Skeletal muscle tissue (tissue), 4 donors: ENCODE results near the gene AKR1C1. TPM values are rescaled to one million over a fixed set of nuclear protein-coding genes. Genes with fewer than 3 reads are reported as not detected.
"Not testable (repeated sequence)": the region's sequence is repeated elsewhere in the genome, so short reads cannot be mapped to it uniquely, and the experiment has no call there.

Source experiments
- H3K27ac ChIP-seq: one replicate; pipeline ENCODE4 v1.7.0; 2013; ENCODE audit warnings: mild to moderate bottlenecking, low read depth, low read length, inconsistent platforms
- H3K27me3 ChIP-seq, 3 donors: one replicate each; pipeline ENCODE4 v1.7.0; 2013; ENCODE audit warnings: low read length in 3 of 3; ENCODE audit not compliant: control insufficient read depth in 3 of 3, insufficient read depth in 3 of 3
- H3K36me3 ChIP-seq, 3 donors: one replicate each; pipeline ENCODE4 v1.7.0; 2013; ENCODE audit warnings: low read length in 3 of 3; ENCODE audit not compliant: control insufficient read depth in 3 of 3, insufficient read depth in 3 of 3
- H3K4me1 ChIP-seq, 3 donors: one replicate each; pipeline ENCODE4 v1.7.0; 2013; ENCODE audit warnings: low read length in 3 of 3, mild to moderate bottlenecking in 3 of 3; ENCODE audit not compliant: control insufficient read depth in 3 of 3, insufficient read depth in 3 of 3
- H3K4me3 ChIP-seq, 3 donors: one replicate each; pipeline ENCODE4 v1.7.0; 2013; ENCODE audit warnings: low read length in 3 of 3
- H3K9ac ChIP-seq, 3 donors: one replicate each; pipeline ENCODE4 v1.7.0; 2013; ENCODE audit warnings: low read length in 3 of 3, mild to moderate bottlenecking in 3 of 3, moderate library complexity in 2 of 3, low read depth in 1 of 3
- H3K9me3 ChIP-seq, 3 donors: one replicate each; pipeline ENCODE4 v1.7.0; 2013; ENCODE audit warnings: low read length in 3 of 3; ENCODE audit not compliant: control insufficient read depth in 3 of 3
- total RNA-seq: library from RNA; depleted of rRNA; stranded (reverse); fragments of >200 nt; gene quantifications from one replicate; pipeline ENCODE4 v1.2.3, GENCODE V29; 2014
- donor health status: Osteomylitis.

The AKR1C1 gene
- total RNA-seq, 1 donor from 2014 or later: 9.9 TPM

DNA sequence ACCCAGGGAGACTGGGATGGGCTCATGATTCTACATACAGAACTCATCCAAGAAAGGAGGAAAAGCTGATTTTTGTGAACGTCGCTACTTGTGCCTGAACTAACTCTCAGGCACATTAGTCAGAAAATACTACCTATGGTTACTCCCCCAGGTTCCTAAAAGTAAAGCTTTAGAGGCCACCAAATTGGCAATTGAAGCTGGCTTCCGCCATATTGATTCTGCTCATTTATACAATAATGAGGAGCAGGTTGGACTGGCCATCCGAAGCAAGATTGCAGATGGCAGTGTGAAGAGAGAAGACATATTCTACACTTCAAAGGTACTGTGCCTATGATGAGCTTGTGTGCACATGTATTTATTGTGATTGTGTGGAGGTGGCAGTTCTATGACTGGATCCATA, 2.5 kb downstream of the AKR1C1 start:
- H3K27me3 ChIP-seq, H3K9ac ChIP-seq, H3K4me3 ChIP-seq, H3K4me1 ChIP-seq, H3K27ac ChIP-seq, H3K9me3 ChIP-seq: not testable (repeated sequence)
- peaks cover 3 to 16% (median 8%) of the 10 kb centered on the region in 3 donors for H3K36me3 ChIP-seq

DNA sequence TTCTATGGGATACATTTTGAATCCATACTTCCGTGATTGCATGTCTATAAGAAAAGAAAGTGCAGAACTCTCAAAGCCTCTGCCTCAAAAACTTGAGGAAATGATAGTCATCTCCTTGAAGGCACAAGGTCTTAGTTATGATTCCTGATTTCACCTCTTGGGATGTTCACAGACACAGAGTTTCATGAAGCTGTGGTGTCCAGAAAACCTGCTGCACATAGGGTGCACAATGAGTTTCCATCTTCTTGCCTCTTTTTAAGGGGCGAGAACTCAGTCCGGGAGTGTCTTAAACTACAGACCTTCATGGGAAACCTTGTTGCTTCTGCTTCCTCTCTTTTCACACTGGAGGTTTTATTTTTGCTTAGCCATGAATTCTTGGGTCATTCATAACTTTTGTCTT, 4.0 kb downstream of the AKR1C1 start:
- not testable (repeated sequence) for H3K27me3 ChIP-seq, H3K27ac ChIP-seq, H3K4me1 ChIP-seq, H3K9ac ChIP-seq, H3K4me3 ChIP-seq, H3K9me3 ChIP-seq
- H3K36me3 ChIP-seq: peaks cover 3 to 16% (median 8%) of the 10 kb centered on the region in 3 donors

- H3K4me3 ChIP-seq, H3K9ac ChIP-seq, H3K9me3 ChIP-seq, H3K27ac ChIP-seq, H3K27me3 ChIP-seq, H3K4me1 ChIP-seq: not testable (repeated sequence)
- peaks cover 3 to 20% (median 11%) of the 10 kb centered on the region in 3 donors for H3K36me3 ChIP-seq
These were observed 6.1 kb downstream of the AKR1C1 start for GRCh38 chr10:4969289-4969688.

DNA sequence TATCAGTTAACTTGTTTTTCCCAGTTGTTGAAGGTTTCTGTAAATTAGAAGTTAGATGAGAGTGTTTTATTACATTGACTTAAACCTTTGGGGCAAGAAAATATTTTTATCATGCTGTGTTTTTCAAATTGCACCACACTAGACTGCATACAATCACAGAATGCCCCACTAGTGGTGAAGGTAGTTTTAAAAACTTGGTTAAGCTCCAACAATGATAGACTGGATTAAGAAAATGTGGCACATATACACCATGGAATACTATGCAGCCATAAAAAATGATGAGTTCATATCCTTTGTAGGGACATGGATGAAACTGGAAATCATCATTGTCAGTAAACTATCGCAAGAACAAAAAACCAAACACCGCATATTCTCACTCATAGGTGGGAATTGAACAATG, 7.1 kb downstream of the AKR1C1 start:
- not testable (repeated sequence) for H3K27me3 ChIP-seq, H3K4me1 ChIP-seq
- peaks cover 3 to 20% (median 11%) of the 10 kb centered on the region in 3 donors for H3K36me3 ChIP-seq

GRCh38 chr10:4972369-4973142, 9.3 kb downstream of the AKR1C1 start:
- H3K4me3 ChIP-seq, H3K9ac ChIP-seq, H3K27me3 ChIP-seq, H3K27ac ChIP-seq, H3K4me1 ChIP-seq, H3K9me3 ChIP-seq: not testable (repeated sequence)
- H3K36me3 ChIP-seq: peaks cover 3 to 20% (median 11%) of the 10 kb centered on the region in 3 donors

More for the DNA sequence above, 7.1 kb downstream of the AKR1C1 start:
- H3K27ac ChIP-seq, H3K9ac ChIP-seq, H3K4me3 ChIP-seq, H3K9me3 ChIP-seq: not testable (repeated sequence)

GRCh38 chr10:4973294-4973693, 10.1 kb downstream of the AKR1C1 start:
- not testable (repeated sequence) for H3K4me1 ChIP-seq, H3K9ac ChIP-seq, H3K27ac ChIP-seq, H3K9me3 ChIP-seq, H3K4me3 ChIP-seq, H3K27me3 ChIP-seq
- H3K36me3 ChIP-seq: peaks cover 3 to 20% (median 11%) of the 10 kb centered on the region in 3 donors

- H3K4me1 ChIP-seq, H3K27ac ChIP-seq, H3K4me3 ChIP-seq, H3K27me3 ChIP-seq, H3K9me3 ChIP-seq, H3K9ac ChIP-seq: not testable (repeated sequence)
- H3K36me3 ChIP-seq: peaks cover 0 to 10% (median 7%) of the 10 kb centered on the region in 3 donors
These were observed 11.2 kb downstream of the AKR1C1 start for GRCh38 chr10:4974400-4974799.

GRCh38 chr10:4977025-4977424, 13.8 kb downstream of the AKR1C1 start:
- Histone ChIP-seq H3K27me3 (no peaks in the 10 kb centered on the region), H3K9ac (no peak overlapping the region), H3K4me3 (no peak overlapping the region), H3K9me3 (no peaks in the 10 kb centered on the region), H3K4me1 (peaks cover 4 to 6% (median 5%) of the 10 kb centered on the region in 3 donors), H3K36me3 (peaks cover 0 to 4% (median 3%) of the 10 kb centered on the region in 3 donors), H3K27ac (no peak overlapping the region)

GRCh38 chr10:4978870-4979269, 15.7 kb downstream of the AKR1C1 start:
- Histone ChIP-seq H3K4me1 (peaks cover 4 to 6% (median 6%) of the 10 kb centered on the region in 3 donors), H3K27ac (no peak overlapping the region), H3K27me3 (no peaks in the 10 kb centered on the region), H3K9me3 (no peaks in the 10 kb centered on the region), H3K4me3 (no peak overlapping the region), H3K9ac (no peak overlapping the region), H3K36me3 (no peaks in the 10 kb centered on the region)

- Histone ChIP-seq H3K27ac (no peak overlapping the region), H3K9ac (no peak overlapping the region), H3K4me1 (peaks cover 6 to 9% (median 6%) of the 10 kb centered on the region in 3 donors), H3K4me3 (no peak overlapping the region), H3K36me3 (no peaks in the 10 kb centered on the region), H3K27me3 (no peaks in the 10 kb centered on the region), H3K9me3 (no peaks in the 10 kb centered on the region)
These were observed 17.6 kb downstream of the AKR1C1 start for GRCh38 chr10:4980793-4981192.
